Activated CD4-positive, alpha-beta T cell treated with anti-CD3 and anti-CD28 coated beads, Interleukin-2, amount 50 U/mL, for 48 hours (primary cell): Measurements from ENCODE around the gene BACH2.
A peak's percentile ranks its signal among the peaks of the same experiment; 100 is the strongest.
"Not testable (repeated sequence)": the region's sequence is repeated elsewhere in the genome, so short reads cannot be mapped to it uniquely, and the experiment has no call there.

Experiments used
- DNase-seq, 2 experiments: peaks; one replicate each; pipeline ENCODE4 v3.0.0-alpha.2; 2020

BACH2 gene

GRCh38 chr6:90120327-90120726, 176.3 kb downstream of the BACH2 start:
- no peak for DNase-seq

DNA sequence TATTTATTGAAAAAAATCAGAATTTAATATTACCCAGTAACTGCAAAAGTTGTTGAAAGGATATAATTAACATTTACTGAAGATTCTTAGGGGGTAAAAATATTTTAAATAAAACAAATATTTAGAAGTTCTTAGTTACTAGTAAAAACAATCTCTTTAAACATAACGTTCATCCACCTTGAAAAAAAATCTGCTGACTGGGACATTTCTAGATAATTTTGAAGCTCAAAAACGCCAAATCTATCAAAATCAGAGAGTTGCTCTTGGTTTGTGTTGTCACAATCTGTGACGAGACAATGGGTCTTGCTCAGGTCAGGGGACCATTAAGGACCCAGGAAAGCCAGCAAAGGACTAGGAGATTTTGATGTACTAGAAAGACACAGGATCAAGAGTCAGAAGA, 177.0 kb downstream of the BACH2 start:
- no peak for DNase-seq

DNA sequence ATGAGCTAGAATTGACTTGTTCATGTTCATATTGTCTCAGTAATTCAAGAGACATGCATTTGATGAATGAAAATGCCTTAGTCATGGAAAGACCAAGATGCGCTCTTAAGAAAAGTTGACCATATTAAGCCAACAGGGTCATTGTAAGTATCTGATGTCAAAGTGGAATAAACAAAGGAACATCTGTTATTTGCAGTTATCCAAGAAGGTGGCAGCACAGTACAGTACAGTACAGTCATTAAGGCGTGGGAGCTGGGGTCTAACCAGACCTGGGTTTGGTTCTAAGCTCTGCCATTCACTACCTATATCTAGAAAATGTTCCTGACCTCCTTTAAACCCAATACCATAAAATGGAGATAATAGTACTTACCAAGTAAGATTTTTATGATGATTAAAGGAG, 178.1 kb downstream of the BACH2 start:
- no peak for DNase-seq

DNA sequence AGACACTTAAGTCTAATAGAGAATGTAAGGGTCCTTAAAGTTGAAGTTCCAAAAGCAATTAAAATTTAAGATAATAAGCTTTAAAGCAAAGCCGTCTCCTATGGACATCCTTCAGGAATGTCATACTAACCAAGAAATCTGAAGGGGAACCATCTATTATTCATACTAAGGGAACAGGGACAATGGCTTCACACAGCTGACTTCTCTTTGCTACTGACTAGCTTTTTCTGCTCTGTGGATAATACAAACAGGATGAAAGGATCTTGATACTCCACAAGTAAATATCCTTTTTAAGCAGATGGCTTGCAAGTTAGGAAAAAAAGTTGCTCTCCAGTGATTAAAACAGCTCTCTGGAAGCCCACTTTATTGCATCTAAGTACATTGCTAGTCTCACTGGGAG, 178.6 kb downstream of the BACH2 start:
- no peak for DNase-seq

- not testable (repeated sequence) for DNase-seq
Measured at GRCh38 chr6:90116126-90116525, 180.5 kb downstream of the BACH2 start.

GRCh38 chr6:90113389-90113788, 183.3 kb downstream of the BACH2 start:
- DNase-seq, result no peak

DNA sequence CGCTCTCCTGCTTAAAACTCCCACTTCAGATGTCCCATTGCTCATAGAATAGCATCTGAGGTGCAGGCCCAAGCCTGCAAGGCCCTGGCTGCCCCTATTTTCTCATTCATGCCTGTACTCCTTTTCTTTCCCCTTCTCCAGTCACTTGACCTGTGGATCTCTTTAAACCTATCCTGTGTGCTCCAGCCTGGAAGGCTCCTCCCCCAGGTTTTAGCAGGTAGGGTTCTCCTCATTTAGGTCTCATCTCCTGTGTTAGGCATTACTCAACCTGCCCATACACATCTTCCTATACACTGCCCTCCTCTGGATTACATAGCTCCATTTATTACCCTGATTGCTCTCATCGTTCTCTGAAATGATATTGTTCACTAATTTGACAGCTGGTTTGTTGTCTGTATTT, 185.3 kb downstream of the BACH2 start:
- no peak for DNase-seq

DNA sequence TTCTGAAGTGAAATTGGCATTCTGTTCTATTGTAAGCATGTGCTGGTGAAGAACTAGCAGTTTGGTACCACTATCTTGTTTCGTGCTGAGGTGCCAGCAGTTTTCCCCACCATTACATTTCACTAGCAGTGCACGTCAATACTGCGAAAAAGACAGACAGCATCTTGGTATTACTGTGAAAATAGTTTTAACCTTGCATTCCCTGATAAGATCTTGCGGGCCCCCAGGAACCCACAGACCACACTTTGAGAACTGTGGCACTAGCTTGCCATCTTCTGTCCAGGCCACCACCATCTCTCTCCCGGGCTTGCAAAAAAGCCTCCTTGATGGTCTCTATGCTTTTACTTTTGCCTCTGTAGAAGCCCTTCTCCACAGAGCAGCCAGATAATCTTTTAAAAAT, 185.7 kb downstream of the BACH2 start:
- DNase-seq, result peak; percentile 63 to 73

DNA sequence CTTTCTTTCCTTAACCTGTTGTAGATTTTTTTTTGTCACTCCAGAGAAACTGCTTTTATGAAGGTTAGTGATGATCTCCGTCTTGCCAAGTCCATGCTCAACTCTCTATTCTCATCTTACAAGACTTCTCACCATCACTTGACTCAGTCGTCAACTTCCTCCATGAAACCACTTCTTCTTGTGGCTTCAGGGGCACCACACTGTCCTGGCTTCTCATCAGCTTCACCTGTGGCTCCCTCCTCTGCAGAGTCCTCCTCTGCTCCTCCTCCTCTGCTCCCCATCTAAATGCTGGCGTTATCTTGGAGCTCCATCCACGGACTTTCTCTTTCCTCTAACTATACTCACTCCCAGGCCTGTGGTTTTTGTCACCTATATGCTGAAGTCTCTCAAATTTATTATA, 187.5 kb downstream of the BACH2 start:
- DNase-seq, result peak; percentile 29 to 39

GRCh38 chr6:90107771-90108282, 188.8 kb downstream of the BACH2 start:
- DNase-seq, result peak in 1 of 2 experiments; percentile 41

DNA sequence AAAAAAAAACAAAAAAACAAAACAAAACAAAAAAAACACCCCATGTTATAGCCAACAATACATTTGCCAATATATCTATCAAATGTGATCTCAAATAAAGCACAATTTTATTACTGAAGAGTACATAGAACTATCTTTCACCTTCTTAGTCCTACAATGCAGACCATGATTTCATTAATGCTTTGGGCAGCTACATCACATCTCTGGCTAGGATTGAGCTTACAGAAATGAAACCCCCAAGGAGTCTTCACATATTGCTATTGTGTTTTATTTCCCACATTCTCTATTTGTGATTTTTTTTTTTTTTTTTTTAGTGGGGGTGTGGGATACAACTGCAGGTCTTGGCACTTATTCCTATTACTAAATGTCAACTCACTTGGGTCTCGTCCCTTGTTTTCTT, 189.3 kb downstream of the BACH2 start:
- DNase-seq, result no peak

DNA sequence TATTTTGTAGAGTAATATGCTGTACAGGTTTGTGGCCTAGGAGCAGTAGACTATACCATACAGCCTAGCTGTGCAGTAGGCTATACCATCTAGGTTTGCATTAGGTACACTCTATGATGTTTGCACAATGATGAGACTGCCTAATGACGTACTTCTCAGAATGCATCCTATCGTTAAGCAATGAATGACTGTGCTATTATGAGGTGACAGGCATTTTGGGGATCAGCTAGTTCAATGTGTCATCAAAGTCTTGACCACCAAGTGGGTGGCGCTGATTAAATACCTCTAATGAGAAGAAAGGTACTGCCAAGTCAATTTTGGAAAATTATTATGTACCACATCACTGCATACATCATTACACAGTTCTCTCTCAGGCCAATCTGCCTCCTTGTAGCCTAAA, 190.2 kb downstream of the BACH2 start:
- no peak for DNase-seq

DNA sequence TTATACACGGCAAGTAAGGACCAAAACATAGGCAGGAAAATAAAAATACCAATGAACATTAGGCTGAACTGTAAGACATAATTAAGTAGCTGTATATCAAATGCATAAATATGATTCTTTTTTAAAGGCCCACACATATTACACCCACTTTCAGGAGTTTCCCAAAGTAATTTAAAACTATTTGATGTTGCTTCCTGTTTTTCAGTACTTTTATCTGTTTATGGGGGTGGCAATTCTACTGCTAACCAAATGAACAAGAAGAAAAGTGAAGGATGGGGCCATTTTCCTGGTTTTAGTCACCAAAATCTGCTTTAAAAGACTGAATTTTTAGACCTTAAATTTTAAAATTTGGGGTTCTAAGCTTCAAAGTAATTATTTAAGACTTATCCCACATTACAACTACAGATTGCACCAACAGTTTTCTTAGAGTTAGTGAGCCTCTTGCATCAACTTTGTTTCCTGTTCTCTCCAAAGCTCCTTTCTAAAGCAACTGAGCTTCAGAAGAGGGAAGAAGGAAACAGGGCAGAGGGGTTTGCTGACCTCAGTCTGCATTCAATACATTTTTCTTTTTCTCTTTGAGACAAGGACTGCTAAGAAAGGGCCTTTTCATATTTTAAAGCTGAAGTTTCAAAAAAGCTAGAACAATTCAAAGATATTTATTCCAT, 191.0 kb downstream of the BACH2 start:
- DNase-seq, result no peak

- DNase-seq, result peak; percentile 46 to 54
Measured at GRCh38 chr6:90103056-90103800, 193.4 kb downstream of the BACH2 start.

GRCh38 chr6:90101403-90101802, 195.2 kb downstream of the BACH2 start:
- DNase-seq, result no peak

DNA sequence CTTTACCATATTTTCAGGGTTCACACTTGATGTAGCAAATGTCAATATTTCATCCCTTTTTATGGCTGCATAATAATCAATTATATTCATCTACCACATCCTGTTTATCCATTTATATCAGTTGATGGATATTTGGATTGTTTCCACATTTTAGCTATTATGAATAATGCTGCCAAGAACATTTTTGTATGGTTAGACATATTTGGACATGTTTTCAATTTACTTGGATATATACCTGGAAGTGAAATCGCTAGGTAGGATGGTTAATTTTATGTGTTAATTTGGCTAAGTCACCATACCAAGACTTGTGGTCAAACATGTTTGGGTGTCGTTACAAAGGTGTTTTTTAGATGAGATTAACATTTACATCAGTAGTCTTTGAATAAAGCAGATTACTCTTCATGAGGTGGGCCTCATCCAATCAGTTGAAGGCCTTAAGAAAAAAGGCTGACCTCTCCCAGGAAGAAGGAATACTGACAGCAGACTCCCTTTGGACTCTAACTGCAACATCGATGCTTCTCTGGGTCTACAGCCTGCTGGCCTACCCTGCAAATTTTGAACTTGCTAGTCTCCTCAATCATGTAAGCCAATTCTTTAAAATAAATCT, 196.5 kb downstream of the BACH2 start:
- no peak for DNase-seq

DNA sequence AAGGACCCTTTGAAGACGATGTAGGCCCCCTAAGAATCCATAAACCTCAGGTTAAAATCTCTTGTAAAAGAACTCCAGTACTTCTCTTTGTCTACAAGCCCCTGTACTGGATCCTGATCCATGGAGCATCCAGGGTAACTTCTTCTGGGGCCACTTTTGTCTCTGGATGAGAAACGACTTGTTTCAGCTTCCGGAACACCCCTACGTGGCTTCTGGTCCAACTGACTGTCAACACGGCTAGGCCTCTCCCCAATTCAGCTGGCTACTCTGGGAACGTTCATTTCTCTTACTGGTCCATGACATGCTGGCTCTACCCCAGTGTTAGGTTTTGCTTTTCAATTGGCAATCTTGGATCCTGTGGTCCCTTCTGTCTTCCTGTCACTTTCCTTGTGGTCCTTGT, 198.0 kb downstream of the BACH2 start:
- no peak for DNase-seq

- DNase-seq, result no peak
Measured at GRCh38 chr6:90098001-90098531, 198.6 kb downstream of the BACH2 start.

GRCh38 chr6:90097356-90097755, 199.3 kb downstream of the BACH2 start:
- DNase-seq, result no peak

DNA sequence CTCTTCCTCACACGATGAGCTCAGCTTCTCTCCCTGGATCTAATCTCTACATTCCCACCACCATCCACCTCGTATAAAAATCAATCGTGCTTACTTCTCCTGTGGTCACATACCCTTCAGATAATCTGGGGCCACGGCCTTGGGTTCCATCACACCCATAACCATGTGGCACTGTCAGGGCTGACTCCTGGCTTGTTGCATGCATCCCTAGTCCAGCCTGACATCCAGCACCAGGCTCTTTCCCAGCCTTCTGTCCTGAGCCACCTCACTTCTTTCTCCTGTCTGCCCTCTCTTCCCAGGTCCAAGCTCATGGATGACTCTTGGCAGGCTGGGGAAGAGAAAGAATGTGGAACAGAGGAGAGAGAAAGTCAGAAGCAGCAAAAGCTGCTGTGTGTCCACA, 199.8 kb downstream of the BACH2 start:
- DNase-seq, result no peak

DNA sequence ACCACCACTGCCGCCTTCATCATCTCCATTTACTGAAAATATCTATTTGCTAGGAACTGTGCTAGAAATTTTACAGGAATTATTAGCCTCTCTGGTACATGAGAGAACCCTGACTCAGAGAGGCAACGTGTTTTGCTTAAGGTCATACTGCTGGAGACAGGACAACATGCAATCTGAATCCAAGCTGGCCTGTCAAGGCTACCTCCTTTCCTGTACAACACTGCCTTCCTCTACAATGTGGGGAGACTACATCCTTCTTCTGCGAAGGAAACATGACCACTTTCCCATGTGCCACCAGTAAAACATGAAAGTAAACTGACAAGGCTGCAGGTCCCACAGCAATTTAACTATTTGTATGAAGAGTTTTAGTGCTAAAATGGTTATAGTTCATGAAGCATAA, 200.9 kb downstream of the BACH2 start:
- no peak for DNase-seq

DNA sequence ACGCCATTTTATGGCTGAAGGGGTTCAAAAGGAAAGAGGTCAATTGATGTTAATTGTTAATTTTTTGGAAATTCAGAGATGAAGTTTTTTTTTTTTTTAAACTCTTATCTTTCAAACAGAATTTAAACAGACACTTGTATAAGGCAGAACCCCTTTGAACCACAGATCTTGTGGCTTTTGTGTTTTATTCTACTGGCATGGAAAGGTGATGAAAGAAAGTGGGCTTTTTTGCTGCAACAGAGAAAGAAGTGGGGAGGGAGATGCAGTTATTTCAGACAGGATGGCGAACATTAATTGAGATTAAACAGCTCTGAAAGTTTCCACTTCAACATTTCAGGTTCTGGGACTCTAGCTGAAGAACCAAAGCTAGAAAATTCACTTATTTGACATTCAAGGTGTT, 201.5 kb downstream of the BACH2 start:
- DNase-seq, result no peak

GRCh38 chr6:90093558-90094073, 203.0 kb downstream of the BACH2 start:
- no peak for DNase-seq

DNA sequence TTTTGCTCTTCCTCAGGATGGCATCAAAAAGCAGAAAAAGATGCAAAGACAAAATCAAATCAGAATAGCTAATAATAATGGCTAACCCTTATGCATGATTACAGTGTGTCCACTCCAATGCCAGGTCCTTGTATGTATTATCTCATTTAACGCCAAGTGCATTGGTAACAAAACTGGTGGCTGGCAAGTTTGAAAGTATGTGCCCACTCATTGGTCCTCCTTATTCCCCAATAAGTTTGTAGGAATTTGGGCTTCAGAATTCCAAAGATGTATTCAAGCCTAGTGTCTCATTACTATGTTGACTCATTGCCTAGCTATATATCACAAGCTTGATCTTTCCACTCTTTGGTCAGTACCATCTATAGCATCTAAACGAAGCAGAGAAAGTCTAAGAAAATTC, 205.8 kb downstream of the BACH2 start:
- no peak for DNase-seq
